GM19397 (cell line): ENCODE results near the gene SMNDC1.
"Not testable (repeated sequence)": the region's sequence is repeated elsewhere in the genome, so short reads cannot be mapped to it uniquely, and the experiment has no call there.

ENCODE experiments used
- ATAC-seq: cut with Tn5 transposase; IDR thresholded peaks from one replicate; pipeline ENCODE4 v1.9.1; 2021; ENCODE audit warnings: mild to moderate bottlenecking, moderate library complexity; ENCODE audit not compliant: unreplicated experiment

Gene SMNDC1

GRCh38 chr10:110285501-110285900 is 19.2 kb downstream of the SMNDC1 start:
- ATAC-seq, result no peak

- ATAC-seq, result no peak
Observed at GRCh38 chr10:110284262-110284661, 20.5 kb downstream of the SMNDC1 start.

- no peak for ATAC-seq
Observed at GRCh38 chr10:110279407-110279986, 25.2 kb downstream of the SMNDC1 start.

GRCh38 chr10:110278562-110279406 is 25.9 kb downstream of the SMNDC1 start:
- ATAC-seq, result no peak

DNA sequence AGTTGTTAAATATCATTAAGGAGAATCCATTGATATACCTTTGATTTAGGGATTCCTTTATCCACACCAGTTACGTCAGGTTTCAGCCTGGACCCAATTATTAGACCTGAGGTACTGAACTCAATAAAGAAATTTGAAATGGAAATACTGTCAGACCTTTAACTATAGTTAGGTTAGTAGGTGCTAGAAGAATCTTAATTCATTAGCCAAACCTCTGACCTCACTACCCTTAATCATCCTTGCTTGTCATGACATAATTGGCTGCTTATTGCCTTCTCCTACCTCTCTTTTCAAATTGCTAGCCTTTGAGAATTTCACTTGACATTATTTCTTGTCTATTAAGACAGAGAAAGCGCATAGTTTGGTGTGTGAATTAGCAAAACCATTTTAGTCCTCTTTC is 27.1 kb downstream of the SMNDC1 start:
- no peak for ATAC-seq

- no peak for ATAC-seq
Observed at GRCh38 chr10:110276603-110277002, 28.1 kb downstream of the SMNDC1 start.

- no peak for ATAC-seq
Observed at GRCh38 chr10:110275128-110275729, 29.5 kb downstream of the SMNDC1 start.

- ATAC-seq, result no peak
Observed at GRCh38 chr10:110274647-110275046, 30.1 kb downstream of the SMNDC1 start.

- ATAC-seq, result no peak
Observed at GRCh38 chr10:110274072-110274627, 30.6 kb downstream of the SMNDC1 start.

DNA sequence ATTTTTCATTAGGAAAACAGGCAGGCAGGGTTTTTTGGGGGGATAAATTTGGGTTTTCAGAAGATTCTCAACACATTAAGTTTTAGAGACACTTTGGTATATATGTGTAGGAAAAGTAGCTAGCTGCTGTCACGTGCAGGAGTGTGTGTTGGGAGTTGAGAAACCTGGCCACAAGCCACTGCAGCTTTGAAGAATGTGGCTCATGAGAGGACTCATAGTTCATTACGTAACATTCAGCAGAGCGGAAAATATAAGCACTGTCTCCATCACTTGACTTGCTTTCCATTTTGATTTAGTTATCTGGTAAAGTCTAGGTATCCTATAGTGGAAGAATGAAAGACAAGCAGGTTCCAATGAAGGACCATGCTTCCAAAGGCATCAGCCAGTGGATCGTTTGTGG is 31.2 kb downstream of the SMNDC1 start:
- no peak for ATAC-seq

DNA sequence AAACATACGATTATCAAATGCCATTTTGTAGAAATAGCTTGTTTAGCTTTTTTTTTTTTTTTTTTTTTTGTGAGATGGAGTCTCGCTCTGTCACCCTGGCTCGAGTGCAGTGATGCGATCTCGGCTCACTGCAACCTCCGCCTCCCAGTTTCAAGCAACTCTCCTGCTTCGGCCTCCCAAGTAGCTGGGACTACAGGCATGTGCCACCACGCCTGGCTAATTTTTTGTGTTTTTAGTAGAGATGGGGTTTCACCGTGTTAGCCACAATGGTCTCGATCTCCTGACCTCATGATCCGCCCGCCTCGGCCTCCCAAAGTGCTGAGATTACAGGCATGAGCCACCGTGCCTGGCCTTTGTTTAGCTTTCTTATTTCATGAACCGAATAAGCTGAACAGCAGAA is 31.7 kb downstream of the SMNDC1 start:
- ATAC-seq, result not testable (repeated sequence)

- no peak for ATAC-seq
Observed at GRCh38 chr10:110269374-110270318, 35.1 kb downstream of the SMNDC1 start.

DNA sequence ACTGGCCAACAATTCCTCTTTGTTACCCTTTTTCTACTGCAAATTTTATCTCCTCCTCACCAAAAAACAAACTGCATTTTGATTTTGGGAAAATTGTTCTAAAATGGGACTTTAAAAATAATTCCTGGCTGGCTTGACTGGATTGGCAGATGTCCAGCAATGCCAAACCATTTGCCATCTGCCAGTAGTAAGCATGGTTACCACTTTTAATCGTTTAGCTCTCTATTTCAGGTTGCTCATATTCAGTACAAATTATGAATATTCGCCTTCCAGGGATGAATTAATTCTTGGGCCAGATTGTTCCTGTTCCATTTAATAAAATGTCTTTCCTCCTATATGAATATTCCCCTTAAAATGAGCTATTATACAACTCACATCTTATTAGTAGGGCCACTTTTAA is 35.7 kb downstream of the SMNDC1 start:
- ATAC-seq, result no peak

GRCh38 chr10:110268442-110268841 is 36.3 kb downstream of the SMNDC1 start:
- no peak for ATAC-seq

- no peak for ATAC-seq
Observed at GRCh38 chr10:110267276-110267675, 37.4 kb downstream of the SMNDC1 start.

DNA sequence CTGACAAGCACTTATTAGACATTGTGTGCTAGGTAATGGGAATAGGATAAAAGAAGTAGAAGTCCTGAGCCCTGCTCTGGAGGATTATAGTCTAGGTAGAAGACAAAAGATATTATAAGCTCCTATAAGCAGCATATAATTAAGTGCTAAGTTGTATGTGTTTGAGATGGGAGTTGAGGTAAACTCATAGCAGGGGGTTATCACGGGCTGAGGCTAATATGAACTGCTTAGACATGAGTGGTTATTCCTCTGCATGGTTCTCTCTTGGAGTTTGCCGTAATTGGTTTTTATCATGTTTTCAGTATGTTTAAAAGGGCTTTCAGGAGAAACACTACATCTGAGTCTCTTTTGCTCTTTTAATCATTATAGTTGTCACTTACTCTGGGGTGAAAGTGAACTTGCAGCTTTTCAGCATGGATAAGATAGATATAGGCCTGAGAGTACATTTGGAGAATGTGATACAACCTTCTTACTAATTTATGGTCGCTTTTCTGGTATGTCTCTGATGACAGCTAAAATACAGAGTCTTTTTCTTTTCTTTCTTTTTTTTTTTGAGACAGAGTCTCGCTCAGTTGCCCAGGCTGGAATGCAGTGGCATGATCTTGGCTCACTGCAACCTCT is 39.0 kb downstream of the SMNDC1 start:
- no peak for ATAC-seq

- no peak for ATAC-seq
Observed at GRCh38 chr10:110263164-110263563, 41.6 kb downstream of the SMNDC1 start.

- ATAC-seq, result no peak
Observed at GRCh38 chr10:110260746-110261477, 43.8 kb downstream of the SMNDC1 start.

- no peak for ATAC-seq
Observed at GRCh38 chr10:110259317-110259716, 45.4 kb downstream of the SMNDC1 start.

DNA sequence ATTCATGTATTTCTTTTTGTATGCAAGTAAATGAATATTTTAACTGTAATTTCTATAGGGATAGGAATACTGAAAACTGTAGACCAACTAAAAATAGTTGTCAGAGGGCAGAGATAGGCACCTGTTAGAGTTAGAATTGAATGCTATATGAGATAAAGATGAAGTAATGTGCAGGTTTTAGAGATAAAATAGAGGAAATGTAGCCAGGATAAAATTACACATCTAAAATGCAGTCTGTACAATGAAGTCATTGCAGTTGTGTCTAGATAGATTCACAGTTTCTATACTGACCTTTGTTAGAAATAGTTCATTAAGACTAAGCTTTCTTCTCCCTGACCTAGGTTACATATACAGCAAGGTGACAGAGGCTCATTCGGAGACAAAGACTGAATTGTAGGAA is 46.2 kb downstream of the SMNDC1 start:
- ATAC-seq, result no peak
